GM12865 (cell line): ENCODE results near the gene TCP1.

Experiments
- DNase-seq: peaks from one replicate; pipeline ENCODE4 v3.0.0; 2010; ENCODE audit warnings: low read depth
- H3K4me3 ChIP-seq: 2 replicates; pipeline ENCODE4 v1.5.1; 2011; ENCODE audit warnings: mild to moderate bottlenecking, low read depth, low read length, control low read depth
- CTCF ChIP-seq: IDR thresholded peaks from 2 replicates; pipeline ENCODE4 v1.5.1; 2011; ENCODE audit warnings: low read length, control low read depth, low read depth, inconsistent platforms; ENCODE audit not compliant: insufficient read depth; ENCODE audit errors: missing control alignments

TCP1 gene

DNA sequence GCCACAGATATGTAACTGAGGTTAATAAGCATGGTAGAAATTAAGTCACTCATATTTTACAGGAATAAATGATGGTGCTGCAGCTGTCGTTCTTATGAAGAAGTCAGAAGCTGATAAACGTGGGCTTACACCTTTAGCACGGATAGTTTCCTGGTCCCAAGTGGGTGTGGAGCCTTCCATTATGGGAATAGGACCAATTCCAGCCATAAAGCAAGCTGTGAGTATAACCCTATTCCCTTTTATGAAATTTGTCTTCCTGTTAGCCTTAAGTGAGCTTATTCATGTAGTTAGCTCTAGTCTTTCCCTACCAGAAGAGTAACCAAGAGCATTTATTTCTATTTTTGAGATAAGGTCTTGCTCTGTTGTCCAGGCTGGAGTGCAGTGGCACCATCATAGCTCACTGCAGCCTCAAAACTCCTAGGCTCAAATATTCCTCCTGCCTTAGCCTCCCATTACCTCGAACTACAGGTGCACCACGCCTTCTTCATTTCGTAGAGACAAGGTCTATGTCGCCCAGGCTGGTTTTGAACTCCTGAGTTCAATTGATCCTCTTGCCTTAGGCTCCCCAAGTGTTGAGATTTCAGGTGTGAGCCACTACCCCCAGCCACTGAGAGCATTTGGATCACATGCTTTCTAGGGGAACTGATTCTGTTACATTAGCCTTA lies 12.0 kb downstream of the TCP1 start:
- TF ChIP-seq CTCF = no peak
- DNase-seq = no peak

GRCh38 chr6:159772196-159772595 lies 17.2 kb downstream of the TCP1 start:
- DNase-seq = no peak

More for the DNA sequence above, 12.0 kb downstream of the TCP1 start:
- H3K4me3 ChIP-seq = no peak overlapping the region

GRCh38 chr6:159769470-159769869 lies 19.9 kb downstream of the TCP1 start:
- DNase-seq = no peak
- no peak overlapping the region for H3K4me3 ChIP-seq
- no peak for TF ChIP-seq CTCF

More at GRCh38 chr6:159772196-159772595, 17.2 kb downstream of the TCP1 start:
- TF ChIP-seq CTCF = no peak
- no peak overlapping the region for H3K4me3 ChIP-seq

DNA sequence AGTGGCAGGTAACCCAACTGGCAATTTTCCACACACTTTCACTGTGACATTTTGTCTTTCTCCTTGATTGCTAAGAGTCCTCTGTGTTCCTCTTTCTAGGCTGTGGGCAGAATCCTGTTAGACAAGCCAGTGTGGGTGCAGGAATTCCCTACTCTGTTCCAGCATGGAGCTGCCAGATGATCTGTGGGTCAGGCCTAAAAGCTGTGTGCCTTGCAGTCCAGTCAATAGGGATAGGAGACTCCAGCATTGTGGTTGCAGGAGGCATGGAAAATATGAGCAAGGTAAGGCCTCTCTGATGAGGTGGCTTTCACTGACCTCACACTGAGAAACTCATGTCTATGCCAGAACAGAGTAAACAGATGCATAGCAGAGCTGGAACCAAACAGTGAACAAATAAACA lies 22.5 kb downstream of the TCP1 start:
- no peak for TF ChIP-seq CTCF
- no peak for DNase-seq
- H3K4me3 ChIP-seq = no peak overlapping the region

DNA sequence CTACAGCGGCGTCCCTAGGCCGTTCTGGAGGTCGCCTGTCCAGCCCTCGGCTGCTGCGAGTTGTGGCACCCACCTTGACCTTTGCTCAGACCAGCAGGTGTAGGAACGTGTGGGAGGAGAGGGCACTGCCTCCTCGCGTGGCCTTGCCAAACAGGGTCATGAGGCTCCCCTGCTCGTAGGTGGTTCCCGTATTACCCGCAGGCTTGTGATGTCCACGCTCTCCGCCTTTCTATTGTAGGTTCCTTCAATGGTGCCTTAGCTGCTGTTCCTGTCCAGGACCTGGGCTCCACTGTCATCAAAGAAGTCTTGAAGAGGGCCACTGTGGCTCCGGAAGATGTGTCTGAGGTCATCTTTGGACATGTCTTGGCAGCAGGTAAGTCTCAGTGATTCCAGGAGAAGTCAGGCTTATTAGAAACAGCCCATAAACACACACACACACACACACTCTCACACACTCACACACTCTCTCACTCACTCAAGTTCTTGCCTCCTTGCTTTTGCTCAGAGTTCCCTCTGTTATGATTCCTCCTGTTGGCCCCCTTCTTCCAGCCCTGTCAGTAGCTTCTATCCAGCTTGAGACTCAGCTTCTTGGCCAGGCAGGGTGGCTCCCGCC lies 26.6 kb downstream of the TCP1 start:
- no peak for TF ChIP-seq CTCF
- DNase-seq = peak; percentile 52
- H3K4me3 ChIP-seq = peak overlapping the region; percentile 77

GRCh38 chr6:159761873-159762680 lies 27.3 kb downstream of the TCP1 start, which contains the start of gene ACAT2:
TSS of gene ACAT2 (plus strand) at chr6:159762045. CDS start at chr6:159762088, 43 bp downstream.
- no peak for TF ChIP-seq CTCF
- peak; percentile 96 for DNase-seq
- H3K4me3 ChIP-seq = peak within 1 kb of the TSS; percentile 81
